Karpas-422 (cell line): ENCODE data around the gene SMR3A. TPM values are rescaled to one million over a fixed set of nuclear protein-coding genes. Genes with fewer than 3 reads are reported as not detected.

Source experiments
- DNase-seq: peaks from one replicate; pipeline ENCODE4 v3.0.0-alpha.2; 2015
- H2AFZ ChIP-seq: fragments of 200-600 bp; sonication (generic); 2 replicates; pipeline ENCODE4 v1.6.1; 2014; ENCODE audit warnings: antibody characterized with exemption, low read length, mixed read lengths
- H3K27ac ChIP-seq: fragments of 200-600 bp; sonication (generic); 2 replicates; pipeline ENCODE4 v1.5.1; 2014; ENCODE audit warnings: mild to moderate bottlenecking, low read length, moderate library complexity
- H3K27me3 ChIP-seq: fragments of 200-600 bp; sonication (generic); 2 replicates; pipeline ENCODE4 v1.6.1; 2014; ENCODE audit warnings: low read length, mixed read lengths
- H3K36me3 ChIP-seq: fragments of 200-600 bp; sonication (generic); 2 replicates; pipeline ENCODE4 v1.6.1; 2014; ENCODE audit warnings: low read length, mixed read lengths; ENCODE audit not compliant: insufficient read depth
- H3K4me1 ChIP-seq: fragments of 200-600 bp; sonication (generic); 2 replicates; pipeline ENCODE4 v1.6.1; 2014; ENCODE audit warnings: mild to moderate bottlenecking, low read length, mixed read lengths
- H3K4me2 ChIP-seq: fragments of 200-600 bp; sonication (generic); 2 replicates; pipeline ENCODE4 v1.6.1; 2014; ENCODE audit warnings: low read length, low read depth, mild to moderate bottlenecking; ENCODE audit not compliant: poor library complexity, severe bottlenecking
- H3K4me3 ChIP-seq: fragments of 200-600 bp; sonication (generic); 2 replicates; pipeline ENCODE4 v1.5.1; 2014; ENCODE audit warnings: mild to moderate bottlenecking, antibody characterized with exemption, low read length, mixed read lengths
- H3K79me2 ChIP-seq: fragments of 200-600 bp; sonication (generic); 2 replicates; pipeline ENCODE4 v1.6.1; 2014; ENCODE audit warnings: mild to moderate bottlenecking, low read length, mixed read lengths
- H3K9ac ChIP-seq: fragments of 200-600 bp; sonication (generic); 2 replicates; pipeline ENCODE4 v1.6.0; 2014; ENCODE audit warnings: low read length
- H3K9me2 ChIP-seq: fragments of 200-600 bp; sonication (generic), shearing (Covaris generic); replicated peaks from 2 replicates; pipeline ENCODE4 v1.6.0; 2014; ENCODE audit warnings: mild to moderate bottlenecking, low read length, moderate library complexity; ENCODE audit not compliant: insufficient read depth
- H3K9me3 ChIP-seq: fragments of 300-700, 200-600 bp; sonication (generic); 2 replicates; pipeline ENCODE4 v1.6.1; 2014; ENCODE audit warnings: low read length, mixed read lengths
- H4K20me1 ChIP-seq: fragments of 200-600 bp; sonication (generic); 2 replicates; pipeline ENCODE4 v1.6.1; 2014; ENCODE audit warnings: mild to moderate bottlenecking, antibody characterized with exemption, low read length, low read depth; ENCODE audit not compliant: insufficient read depth
- total RNA-seq: library from RNA; depleted of rRNA; stranded (reverse); fragments of >200 nt; shearing (Covaris generic); gene quantifications from 2 replicates; pipeline ENCODE4 v1.2.3, GENCODE V29; 2014; ENCODE audit warnings: low replicate concordance; rRNA removed

Gene SMR3A
- not detected in 2 replicates for total RNA-seq

DNA sequence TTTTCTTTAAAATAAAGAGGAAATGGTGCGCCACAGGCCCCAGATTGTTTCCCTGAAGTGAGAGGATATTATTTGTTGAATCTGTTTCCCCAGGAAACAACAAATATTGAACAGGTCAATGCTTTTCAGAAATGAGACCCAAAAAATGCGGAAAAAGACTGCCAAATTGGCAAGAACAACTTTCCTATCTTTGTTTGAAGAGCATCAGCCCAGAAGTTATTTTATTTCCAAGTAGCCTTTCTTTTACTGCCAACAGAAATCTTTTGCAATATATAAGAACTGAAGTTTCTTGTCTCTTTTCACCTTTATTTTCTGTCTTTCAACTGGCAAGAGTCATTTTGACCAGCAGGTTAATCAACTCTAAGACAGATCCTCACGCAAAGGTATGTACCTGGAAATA is at the start of gene SMR3A:
SMR3A (plus strand) TSS at position 301 of the 400 bp plus-strand sequence. CDS start 1,356 bp downstream, outside the sequence.
- H2AFZ ChIP-seq, result no peak within 1 kb of the TSS
- no peak within 1 kb of the TSS for H3K4me3 ChIP-seq
- no peak within 1 kb of the TSS for H3K4me2 ChIP-seq
- no peak within 1 kb of the TSS for H3K9ac ChIP-seq
- DNase-seq, result no peak
- no peak within 1 kb of the TSS for H3K27ac ChIP-seq
- no peaks in the 10 kb centered on the region for H3K9me2 ChIP-seq
- H3K79me2 ChIP-seq, result no peaks in the 10 kb centered on the region
- no peaks in the 10 kb centered on the region for H3K36me3 ChIP-seq
- H3K9me3 ChIP-seq, result no peaks in the 10 kb centered on the region
- H4K20me1 ChIP-seq, result no peaks in the 10 kb centered on the region
- no peaks in the 10 kb centered on the region for H3K27me3 ChIP-seq
- no peaks in the 10 kb centered on the region for H3K4me1 ChIP-seq

DNA sequence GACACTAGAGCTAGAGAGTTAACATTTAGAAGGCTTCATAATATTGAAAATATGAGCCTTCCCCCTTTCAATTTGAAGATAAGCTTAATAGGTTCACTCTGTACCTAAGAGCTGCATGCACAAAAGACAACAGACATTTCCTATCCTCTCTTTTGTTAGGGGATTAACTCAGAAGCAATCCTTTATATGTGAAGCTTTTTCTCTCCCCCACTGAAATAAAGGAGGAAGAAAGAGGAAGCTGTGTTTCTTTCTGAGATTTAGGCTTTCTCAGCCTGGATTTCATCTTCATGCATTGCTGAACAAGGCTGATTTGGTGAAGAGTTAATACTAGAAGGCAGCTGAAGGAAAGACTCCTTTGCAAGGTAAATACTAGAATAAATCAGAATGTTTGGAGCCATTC is 46.8 kb upstream of the SMR3A start:
- peak; percentile 9 for DNase-seq
- Histone ChIP-seq H3K27ac (no peak overlapping the region), H3K9me2 (no peaks in the 10 kb centered on the region), H3K27me3 (no peaks in the 10 kb centered on the region), H3K79me2 (no peaks in the 10 kb centered on the region), H3K9me3 (no peaks in the 10 kb centered on the region), H3K9ac (no peak overlapping the region), H4K20me1 (no peaks in the 10 kb centered on the region), H3K36me3 (no peaks in the 10 kb centered on the region), H3K4me2 (no peak overlapping the region), H2AFZ (no peak overlapping the region), H3K4me1 (no peaks in the 10 kb centered on the region), H3K4me3 (no peak overlapping the region)

DNA sequence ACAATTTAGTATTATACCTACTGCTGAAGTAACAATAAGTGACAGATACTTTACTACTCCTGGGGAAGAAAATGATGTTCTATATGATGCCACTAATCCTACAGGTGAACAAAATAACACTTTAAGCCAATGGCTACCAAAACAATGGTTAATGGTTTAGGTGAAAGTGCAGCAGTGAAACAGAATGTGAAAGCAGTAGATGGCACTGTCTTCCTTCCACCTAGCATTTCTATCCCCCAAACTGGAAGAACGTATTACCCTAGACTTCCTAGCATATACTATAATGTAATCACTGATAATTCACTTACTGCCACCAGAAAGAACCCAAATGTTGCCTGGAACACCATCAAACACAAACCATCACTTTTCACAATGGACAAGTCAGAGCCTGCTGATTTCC is 44.6 kb upstream of the SMR3A start:
- no peaks in the 10 kb centered on the region for H3K79me2 ChIP-seq
- H3K9ac ChIP-seq, result no peak overlapping the region
- peak; percentile 42 for DNase-seq
- no peaks in the 10 kb centered on the region for H3K27me3 ChIP-seq
- no peaks in the 10 kb centered on the region for H3K9me3 ChIP-seq
- H2AFZ ChIP-seq, result no peak overlapping the region
- no peaks in the 10 kb centered on the region for H3K4me1 ChIP-seq
- no peak overlapping the region for H3K4me2 ChIP-seq
- no peaks in the 10 kb centered on the region for H3K9me2 ChIP-seq
- no peaks in the 10 kb centered on the region for H4K20me1 ChIP-seq
- H3K36me3 ChIP-seq, result no peaks in the 10 kb centered on the region
- H3K27ac ChIP-seq, result no peak overlapping the region
- no peak overlapping the region for H3K4me3 ChIP-seq

DNA sequence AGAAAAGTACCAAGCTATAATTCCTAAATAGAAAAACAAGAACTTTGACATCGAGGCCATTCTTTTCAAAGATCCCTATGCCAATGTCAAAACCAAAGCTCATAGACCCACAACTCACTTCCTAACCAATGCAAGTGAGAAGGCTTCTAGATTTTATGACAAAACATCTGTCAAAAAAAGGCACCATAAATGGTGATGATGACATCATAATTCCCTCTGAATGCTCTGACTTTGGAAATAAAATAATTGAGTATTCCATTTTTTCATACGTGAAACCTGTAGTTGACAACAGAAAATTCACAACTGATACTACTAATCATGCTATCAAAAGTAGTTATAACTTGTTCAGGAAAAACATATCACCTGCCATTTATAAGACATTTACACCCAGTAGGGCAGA is 34.5 kb upstream of the SMR3A start:
- H3K9ac ChIP-seq, result no peak overlapping the region
- H2AFZ ChIP-seq, result no peak overlapping the region
- H3K9me3 ChIP-seq, result no peaks in the 10 kb centered on the region
- no peaks in the 10 kb centered on the region for H3K36me3 ChIP-seq
- no peaks in the 10 kb centered on the region for H3K27me3 ChIP-seq
- no peaks in the 10 kb centered on the region for H4K20me1 ChIP-seq
- H3K4me2 ChIP-seq, result no peak overlapping the region
- H3K9me2 ChIP-seq, result no peaks in the 10 kb centered on the region
- no peaks in the 10 kb centered on the region for H3K4me1 ChIP-seq
- no peak overlapping the region for H3K27ac ChIP-seq
- DNase-seq, result no peak
- H3K4me3 ChIP-seq, result no peak overlapping the region
- no peaks in the 10 kb centered on the region for H3K79me2 ChIP-seq

DNA sequence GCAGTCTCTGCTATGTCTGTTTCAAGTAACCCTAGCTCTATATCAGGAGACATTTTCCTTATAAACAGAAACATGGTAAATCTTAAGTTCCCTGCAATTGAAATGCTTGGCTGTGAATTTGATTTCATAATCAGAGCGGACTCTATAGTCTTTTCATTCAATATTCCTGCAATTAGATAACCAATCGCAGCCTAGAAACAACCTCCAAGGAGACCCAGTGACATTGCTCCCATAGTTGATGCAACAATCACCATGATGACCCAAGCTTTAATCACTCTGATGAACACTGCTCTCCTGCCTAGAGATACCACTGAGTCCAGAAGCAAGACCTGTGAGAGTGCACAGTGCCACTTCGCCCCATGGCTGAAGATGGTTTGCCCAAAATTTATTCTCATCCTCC is 25.9 kb upstream of the SMR3A start, which contains the start of gene CABS1:
CABS1 (plus strand) TSS at position 301 of the 400 bp plus-strand sequence; CDS start at position 360, 59 bp downstream.
- H3K36me3 ChIP-seq, result no peaks in the 10 kb centered on the region
- DNase-seq, result no peak
- no peaks in the 10 kb centered on the region for H3K79me2 ChIP-seq
- no peaks in the 10 kb centered on the region for H3K9me2 ChIP-seq
- no peaks in the 10 kb centered on the region for H3K27me3 ChIP-seq
- no peak within 1 kb of the TSS for H2AFZ ChIP-seq
- no peak within 1 kb of the TSS for H3K4me3 ChIP-seq
- H3K4me1 ChIP-seq, result no peaks in the 10 kb centered on the region
- H3K27ac ChIP-seq, result no peak within 1 kb of the TSS
- no peaks in the 10 kb centered on the region for H3K9me3 ChIP-seq
- H4K20me1 ChIP-seq, result no peaks in the 10 kb centered on the region
- no peak within 1 kb of the TSS for H3K9ac ChIP-seq
- no peak within 1 kb of the TSS for H3K4me2 ChIP-seq

DNA sequence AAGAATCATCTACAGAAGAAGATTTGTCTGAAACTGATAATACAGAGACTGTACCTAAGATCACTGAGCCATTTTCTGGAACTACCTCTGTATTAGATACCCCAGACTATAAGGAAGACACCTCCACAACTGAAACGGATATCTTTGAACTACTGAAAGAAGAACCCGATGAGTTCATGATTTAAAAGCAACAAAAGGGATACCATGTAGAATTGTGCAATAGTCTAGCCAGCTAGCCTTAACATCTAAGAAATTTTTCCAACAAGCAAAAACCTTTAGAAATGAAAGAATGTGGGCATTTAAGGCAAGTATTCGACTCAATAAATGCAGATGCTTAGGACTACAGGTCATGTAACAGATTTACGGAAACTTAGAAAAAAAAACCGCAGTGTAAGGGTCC is 24.5 kb upstream of the SMR3A start:
- Histone ChIP-seq H3K4me3 (no peak overlapping the region), H3K36me3 (no peaks in the 10 kb centered on the region), H3K4me1 (no peaks in the 10 kb centered on the region), H3K9me3 (no peaks in the 10 kb centered on the region), H3K4me2 (no peak overlapping the region), H3K79me2 (no peaks in the 10 kb centered on the region), H4K20me1 (no peaks in the 10 kb centered on the region), H3K27me3 (no peaks in the 10 kb centered on the region), H2AFZ (no peak overlapping the region), H3K9ac (no peak overlapping the region), H3K9me2 (no peaks in the 10 kb centered on the region), H3K27ac (no peak overlapping the region)
- no peak for DNase-seq

DNA sequence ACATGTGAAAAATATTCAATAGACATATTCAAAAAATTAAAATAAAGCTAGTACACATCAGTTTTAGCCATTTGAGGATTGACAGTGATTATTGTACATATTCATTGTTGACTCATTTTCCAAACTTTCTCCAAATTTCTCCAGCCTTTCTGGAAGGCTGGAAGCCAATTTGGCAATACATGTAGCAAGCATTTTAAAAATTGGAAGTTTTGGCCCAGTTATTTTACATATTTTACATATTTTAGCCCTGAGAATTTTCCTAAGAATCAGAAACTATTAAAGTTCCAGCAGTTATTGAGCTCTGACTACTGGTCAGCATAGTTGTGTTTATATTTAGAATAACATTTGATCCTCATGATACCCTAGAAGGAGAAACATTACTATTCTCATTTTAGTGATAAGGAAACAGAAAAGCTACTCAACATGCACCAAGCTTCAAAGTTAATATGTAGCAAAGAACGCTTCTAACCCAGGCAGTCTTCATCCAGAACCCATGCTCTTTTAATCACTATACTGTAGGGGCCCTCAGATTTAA is 22.6 kb upstream of the SMR3A start:
- Histone ChIP-seq H3K9me3 (no peaks in the 10 kb centered on the region), H3K27ac (no peak overlapping the region), H3K36me3 (no peaks in the 10 kb centered on the region), H2AFZ (no peak overlapping the region), H3K9ac (no peak overlapping the region), H3K4me1 (no peaks in the 10 kb centered on the region), H3K4me3 (no peak overlapping the region), H4K20me1 (no peaks in the 10 kb centered on the region), H3K79me2 (no peaks in the 10 kb centered on the region), H3K27me3 (no peaks in the 10 kb centered on the region), H3K9me2 (no peaks in the 10 kb centered on the region), H3K4me2 (no peak overlapping the region)
- DNase-seq, result no peak

DNA sequence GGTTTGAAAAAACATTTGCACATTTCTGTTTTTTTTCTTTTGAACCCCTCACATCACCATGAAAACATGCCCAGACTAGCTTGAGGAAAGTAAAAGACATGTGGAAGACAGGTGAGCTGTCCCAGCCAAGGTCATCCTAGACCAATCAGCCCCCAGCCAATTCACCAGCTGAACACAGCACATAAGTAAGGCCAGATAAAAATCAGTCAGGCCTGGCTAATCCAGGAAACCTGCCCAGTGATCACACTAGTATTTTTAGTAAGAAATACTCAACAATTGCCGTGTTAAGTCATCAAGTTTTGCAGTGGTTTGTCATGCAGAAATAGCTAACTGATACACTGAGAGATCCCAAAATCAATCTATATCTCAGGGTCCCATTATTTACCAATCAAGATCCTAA is 4.4 kb upstream of the SMR3A start:
- Histone ChIP-seq H3K27me3 (no peaks in the 10 kb centered on the region), H3K4me3 (no peak overlapping the region), H3K9me3 (no peaks in the 10 kb centered on the region), H3K4me1 (no peaks in the 10 kb centered on the region), H3K36me3 (no peaks in the 10 kb centered on the region), H3K4me2 (no peak overlapping the region), H3K79me2 (no peaks in the 10 kb centered on the region), H2AFZ (no peak overlapping the region), H4K20me1 (no peaks in the 10 kb centered on the region), H3K27ac (no peak overlapping the region), H3K9ac (no peak overlapping the region), H3K9me2 (no peaks in the 10 kb centered on the region)
- DNase-seq, result no peak
